HepG2 (cell line): ENCODE data around the gene FAM234B. TPM values are rescaled to one million over a fixed set of nuclear protein-coding genes. Genes with fewer than 3 reads are reported as not detected.

Experiments used
- ATAC-seq: fragments of 200-7000 bp; cut with Tn5 transposase; 3 replicates; pipeline ENCODE4 v1.9.1; 2020; ENCODE audit warnings: mild to moderate bottlenecking, moderate library complexity
- BruUV-seq: library from RNA; stranded (reverse); fragments of 400-500 nt; replicated peaks from 2 replicates; lab custom pipeline; 2021; lab: Mats Ljungman, UMichigan
- CTCF ChIA-PET: fragments of 300-600 bp; formaldehyde crosslinking; extraction: SDS; loops from one replicate; lab custom pipeline; 2021; ENCODE audit warnings: low total read pairs, inconsistent platforms, low intra/inter-chr PET ratio; lab: Yijun Ruan, JAX
- POLR2A ChIA-PET: fragments of 350-600 bp; sonication (Branson Sonifier 250); formaldehyde crosslinking; loops from one replicate; lab custom pipeline; 2020; ENCODE audit warnings: antibody characterized with exemption, inconsistent platforms; lab: Yijun Ruan, JAX
- DNase-seq: peaks from one replicate; pipeline ENCODE4 v3.0.0-alpha.2; 2015; ENCODE audit warnings: low spot score
- FAIRE-seq: peaks from 3 replicates; lab custom pipeline; 2011; peaks lifted over from hg19 to GRCh38; lab: Jason Lieb, UNC
- H2AFZ ChIP-seq: one replicate; pipeline ENCODE4 v1.6.1; 2011; ENCODE audit warnings: low read length, inconsistent platforms
- H3K27ac ChIP-seq: fragments of 300-600 bp; 3 replicates; pipeline ENCODE4 v1.8.0; 2011; ENCODE audit warnings: mixed run types, mild to moderate bottlenecking, mixed read lengths, low read length, inconsistent platforms; ENCODE audit not compliant: insufficient read depth; ENCODE audit errors: extremely low read length
- H3K27me3 ChIP-seq, 2 experiments: fragments of 200-600 bp in 1 of 2; 2 replicates in 1 of 2; 3 replicates in 1 of 2; pipeline versions ENCODE4 v1.6.0 to v1.8.0; 2011; ENCODE audit warnings: low read length in 2 of 2, mild to moderate bottlenecking in 2 of 2, moderate library complexity in 2 of 2, inconsistent platforms in 1 of 2; ENCODE audit not compliant: insufficient read depth in 2 of 2, control insufficient read depth in 1 of 2
- H3K36me3 ChIP-seq, 2 experiments: fragments of 200-600 bp in 1 of 2; replicated peaks in 1 of 2; 2 replicates in 1 of 2; 3 replicates in 1 of 2; pipeline versions ENCODE4 v1.5.1 to v1.8.0; 2011; ENCODE audit warnings: low read length in 2 of 2, inconsistent platforms in 1 of 2; ENCODE audit not compliant: insufficient read depth in 2 of 2, control insufficient read depth in 1 of 2
- H3K4me1 ChIP-seq: 2 replicates; pipeline ENCODE4 v1.5.1; 2012; ENCODE audit warnings: low read length, inconsistent platforms; ENCODE audit not compliant: insufficient read depth
- H3K4me2 ChIP-seq: 2 replicates; pipeline ENCODE4 v1.6.0; 2011; ENCODE audit warnings: low read depth, low read length, inconsistent platforms
- H3K4me3 ChIP-seq, 3 experiments: fragments of 200-600 bp in 1 of 3; sonication (generic), shearing (Covaris generic) in 1 of 3; replicated peaks in 1 of 3; 2 replicates each; pipeline ENCODE4 v1.5.1; 2011 to 2016; ENCODE audit warnings: low read length in 3 of 3, inconsistent platforms in 2 of 3, low read depth in 2 of 3, mild to moderate bottlenecking in 2 of 3, control low read depth in 1 of 3, mixed read lengths in 1 of 3; ENCODE audit not compliant: insufficient read depth in 1 of 3
- H3K79me2 ChIP-seq: one replicate; pipeline ENCODE4 v1.6.1; 2011; ENCODE audit warnings: low read length, inconsistent platforms; ENCODE audit not compliant: insufficient read depth
- H3K9ac ChIP-seq: 2 replicates; pipeline ENCODE4 v1.6.0; 2011; ENCODE audit warnings: mild to moderate bottlenecking, low read depth, low read length, inconsistent platforms; ENCODE audit not compliant: insufficient read depth
- H3K9me3 ChIP-seq: 2 replicates; pipeline ENCODE4 v1.5.1; 2012; ENCODE audit warnings: mild to moderate bottlenecking, low read length
- H4K20me1 ChIP-seq: 2 replicates; pipeline ENCODE4 v1.6.0; 2011; ENCODE audit warnings: inconsistent platforms, mild to moderate bottlenecking, low read length, moderate library complexity; ENCODE audit not compliant: insufficient read depth
- CEBPB ChIP-seq: IDR thresholded peaks from 2 replicates; pipeline ENCODE4 v1.6.1; 2011; ENCODE audit warnings: low read depth, low read length, improper control_type of control experiment, borderline replicate concordance
- ETV5 ChIP-seq: IDR thresholded peaks from 2 replicates; pipeline ENCODE4 v1.6.1; 2018; ENCODE audit warnings: missing biosample characterization, missing genetic modification reagents, inconsistent platforms, borderline replicate concordance
- HOXA3 ChIP-seq: sonication (generic); formaldehyde crosslinking; IDR thresholded peaks from 2 replicates; pipeline ENCODE4 v1.5.0; 2020; ENCODE audit warnings: missing genetic modification reagents
- ONECUT2 ChIP-seq: sonication (generic); formaldehyde crosslinking; IDR thresholded peaks from 2 replicates; pipeline ENCODE4 v1.4.0; 2020; ENCODE audit warnings: missing genetic modification reagents
- ZBTB7A ChIP-seq: sonication (generic); formaldehyde crosslinking; IDR thresholded peaks from 2 replicates; pipeline ENCODE4 v1.8.0; 2022; ENCODE audit warnings: mild to moderate bottlenecking, missing genetic modification reagents
- ZNF234 ChIP-seq: sonication (generic); formaldehyde crosslinking; conservative IDR thresholded peaks from 2 replicates; pipeline ENCODE4 v1.5.1; 2020; ENCODE audit warnings: mild to moderate bottlenecking, missing genetic modification reagents
- ZNF768 ChIP-seq: sonication (generic); formaldehyde crosslinking; IDR thresholded peaks from 2 replicates; pipeline ENCODE4 v1.4.0; 2020; ENCODE audit warnings: missing genetic modification reagents
- ZNF792 ChIP-seq: IDR thresholded peaks from 2 replicates; pipeline ENCODE4 v1.6.1; 2016
- WGBS: methylation state at CpG from one replicate; pipeline ENCODE4 v1.1.6; 2017; ENCODE audit warnings: low lambda C conversion rate; 5-methylcytosine and 5-hydroxymethylcytosine counted together
- in situ Hi-C: cut with HindIII; loops from 2 replicates; pipeline ENCODE4 v1.10.0; 2017; ENCODE audit warnings: low pct_unique_long_range_greater_than_20kb; ENCODE audit not compliant: extremely low pct_ligation_motif_present
- intact Hi-C: fragments of 100-400 bp; cut with micrococcal nuclease; formaldehyde crosslinking; loops from one replicate; pipeline ENCODE4 v1.10.0; 2022; ENCODE audit not compliant: unreplicated experiment
- polyA plus RNA-seq, 8 experiments: library from polyadenylated mRNA; depleted of rRNA in 3 of 8; stranded (reverse) in 7 of 8; unstranded in 1 of 8; fragments of >200 nt; fragmentation: Illumina TruSeq in 4 of 8; extraction: Trizol in 4 of 8; gene quantifications; 2 replicates each; pipeline versions ENCODE4 v1.2.1 to v1.2.3, GENCODE V29; 2011 to 2016; ENCODE audit warnings: low read depth in 4 of 8, missing spikeins in 1 of 8, mixed read lengths in 1 of 8; ENCODE audit not compliant: insufficient read depth in 1 of 8
- total RNA-seq, 5 experiments: library from RNA; depleted of rRNA; stranded (reverse); fragments of >200 nt; fragmentation: Illumina TruSeq; extraction: Trizol; gene quantifications; 2 replicates each; pipeline ENCODE4 v1.2.3, GENCODE V29; 2016; ENCODE audit warnings: low read depth in 1 of 5
- TF ChIP-seq, protein P1 (sequence below): IDR thresholded peaks from 2 replicates; pipeline ENCODE4 v1.6.1; 2016; ENCODE audit warnings: mild to moderate bottlenecking
- TF ChIP-seq, protein P2 (sequence below), 2 experiments: fragments of 450-650 bp in 1 of 2; sonication (generic) in 1 of 2; formaldehyde crosslinking in 1 of 2; IDR thresholded peaks; 2 replicates each; pipeline versions ENCODE4 v1.6.1 to v1.8.0; 2016 to 2022; ENCODE audit warnings: antibody characterized with exemption in 1 of 2, mild to moderate bottlenecking in 1 of 2, missing genetic modification reagents in 1 of 2
- TF ChIP-seq, protein P3 (sequence below): sonication (generic); formaldehyde crosslinking; IDR thresholded peaks from 2 replicates; pipeline ENCODE4 v1.5.0; 2020; ENCODE audit warnings: missing genetic modification reagents

FAM234B gene
- total and polyA plus RNA-seq, 2 of the 13 experiments (the other 11 are each of a cell fraction or from before 2014, with no cell fraction given) = 7.8 to 13.8 TPM

DNA sequence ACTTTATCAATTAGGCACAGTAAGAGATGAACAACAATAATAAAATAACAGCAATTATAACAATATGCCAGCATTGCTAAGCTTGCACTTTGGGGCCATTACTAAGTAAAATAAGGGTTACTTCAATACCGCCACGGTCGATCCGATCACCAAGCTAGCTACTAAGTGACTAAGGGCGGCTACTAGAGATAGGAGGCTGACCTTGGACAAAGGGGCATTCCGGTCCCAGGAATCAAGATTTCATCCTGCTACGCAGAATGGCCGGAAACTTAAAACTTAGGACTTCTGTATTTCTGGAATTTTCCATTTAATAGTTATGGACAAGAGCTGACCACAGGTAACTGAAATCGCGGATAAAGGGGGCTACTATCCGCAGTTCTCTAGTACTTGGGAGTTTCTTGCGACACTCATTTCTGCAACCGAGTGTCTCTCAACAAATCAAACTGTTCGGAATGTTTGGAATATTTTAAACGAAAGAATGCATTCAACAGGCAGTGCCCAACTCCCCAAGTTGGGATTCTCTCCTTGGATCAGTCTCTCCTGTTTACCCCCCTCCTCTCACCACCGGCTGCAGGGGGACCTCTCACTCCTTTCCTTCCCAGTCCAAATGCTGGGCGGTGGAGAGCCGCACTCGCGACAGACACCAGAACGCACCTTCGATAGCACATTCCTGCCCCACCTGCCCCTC lies 44.8 kb upstream of the FAM234B start:
- peak; percentile 28 for ATAC-seq
- peaks cover 6% of the 10 kb centered on the region for H3K79me2 ChIP-seq
- FAIRE-seq = peak; percentile 75
- H3K9ac ChIP-seq = peak overlapping the region; percentile 80
- H3K4me2 ChIP-seq = peak overlapping the region; percentile 82
- intact Hi-C loops = no loop called here
- DNase-seq = peak; percentile 36
- CTCF ChIA-PET = no interaction called here
- H3K4me3 ChIP-seq = peak overlapping the region; percentile 66 to 85 (median 84)
- no peaks in the 10 kb centered on the region; a peak in 1 of 5 replicates for H3K27me3 ChIP-seq
- peaks cover 27% of the 10 kb centered on the region for H3K4me1 ChIP-seq
- in situ Hi-C loops = no loop called here
- peaks cover 4% of the 10 kb centered on the region; the same call in 1 of the 2 replicates for H4K20me1 ChIP-seq
- no peaks in the 10 kb centered on the region for H3K9me3 ChIP-seq
- TSS peak; percentile 52 for BruUV-seq
- H2AFZ ChIP-seq = no peak overlapping the region
- peak overlapping the region; percentile 52 for H3K27ac ChIP-seq
- under 1% methylated on average over 22 of the region's 22 CpGs for WGBS
- H3K36me3 ChIP-seq = peaks cover 0 to 5% of the 10 kb centered on the region in 2 experiments; a peak in 1 of 5 replicates
- POLR2A ChIA-PET = no interaction called here
- TF ChIP-seq, protein P1, sequence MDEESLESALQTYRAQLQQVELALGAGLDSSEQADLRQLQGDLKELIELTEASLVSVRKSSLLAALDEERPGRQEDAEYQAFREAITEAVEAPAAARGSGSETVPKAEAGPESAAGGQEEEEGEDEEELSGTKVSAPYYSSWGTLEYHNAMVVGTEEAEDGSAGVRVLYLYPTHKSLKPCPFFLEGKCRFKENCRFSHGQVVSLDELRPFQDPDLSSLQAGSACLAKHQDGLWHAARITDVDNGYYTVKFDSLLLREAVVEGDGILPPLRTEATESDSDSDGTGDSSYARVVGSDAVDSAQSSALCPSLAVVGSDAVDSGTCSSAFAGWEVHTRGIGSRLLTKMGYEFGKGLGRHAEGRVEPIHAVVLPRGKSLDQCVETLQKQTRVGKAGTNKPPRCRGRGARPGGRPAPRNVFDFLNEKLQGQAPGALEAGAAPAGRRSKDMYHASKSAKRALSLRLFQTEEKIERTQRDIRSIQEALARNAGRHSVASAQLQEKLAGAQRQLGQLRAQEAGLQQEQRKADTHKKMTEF (CRISPR knock-in tag) = 0 out of 2 replicates have a peak, but pooled peaks have one; percentile 23
- TF ChIP-seq, protein P2, sequence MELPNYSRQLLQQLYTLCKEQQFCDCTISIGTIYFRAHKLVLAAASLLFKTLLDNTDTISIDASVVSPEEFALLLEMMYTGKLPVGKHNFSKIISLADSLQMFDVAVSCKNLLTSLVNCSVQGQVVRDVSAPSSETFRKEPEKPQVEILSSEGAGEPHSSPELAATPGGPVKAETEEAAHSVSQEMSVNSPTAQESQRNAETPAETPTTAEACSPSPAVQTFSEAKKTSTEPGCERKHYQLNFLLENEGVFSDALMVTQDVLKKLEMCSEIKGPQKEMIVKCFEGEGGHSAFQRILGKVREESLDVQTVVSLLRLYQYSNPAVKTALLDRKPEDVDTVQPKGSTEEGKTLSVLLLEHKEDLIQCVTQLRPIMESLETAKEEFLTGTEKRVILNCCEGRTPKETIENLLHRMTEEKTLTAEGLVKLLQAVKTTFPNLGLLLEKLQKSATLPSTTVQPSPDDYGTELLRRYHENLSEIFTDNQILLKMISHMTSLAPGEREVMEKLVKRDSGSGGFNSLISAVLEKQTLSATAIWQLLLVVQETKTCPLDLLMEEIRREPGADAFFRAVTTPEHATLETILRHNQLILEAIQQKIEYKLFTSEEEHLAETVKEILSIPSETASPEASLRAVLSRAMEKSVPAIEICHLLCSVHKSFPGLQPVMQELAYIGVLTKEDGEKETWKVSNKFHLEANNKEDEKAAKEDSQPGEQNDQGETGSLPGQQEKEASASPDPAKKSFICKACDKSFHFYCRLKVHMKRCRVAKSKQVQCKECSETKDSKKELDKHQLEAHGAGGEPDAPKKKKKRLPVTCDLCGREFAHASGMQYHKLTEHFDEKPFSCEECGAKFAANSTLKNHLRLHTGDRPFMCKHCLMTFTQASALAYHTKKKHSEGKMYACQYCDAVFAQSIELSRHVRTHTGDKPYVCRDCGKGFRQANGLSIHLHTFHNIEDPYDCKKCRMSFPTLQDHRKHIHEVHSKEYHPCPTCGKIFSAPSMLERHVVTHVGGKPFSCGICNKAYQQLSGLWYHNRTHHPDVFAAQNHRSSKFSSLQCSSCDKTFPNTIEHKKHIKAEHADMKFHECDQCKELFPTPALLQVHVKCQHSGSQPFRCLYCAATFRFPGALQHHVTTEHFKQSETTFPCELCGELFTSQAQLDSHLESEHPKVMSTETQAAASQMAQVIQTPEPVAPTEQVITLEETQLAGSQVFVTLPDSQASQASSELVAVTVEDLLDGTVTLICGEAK (IDR thresholded peaks at IDR 0.05) = no peak
- TF ChIP-seq, protein P2 (CRISPR knock-in tag; IDR thresholded peaks at IDR 0.05) = 0 out of 2 replicates have a peak, but pooled peaks have one; percentile 18
- TF ChIP-seq ZNF768 (peak; percentile 13; the same call in 1 of the 2 replicates), ZNF792 (CRISPR knock-in tag) (peak; percentile 100), ONECUT2 (CRISPR knock-in tag) (no peak), HOXA3 (CRISPR knock-in tag) (0 out of 2 replicates have a peak, but pooled peaks have one; percentile 4), ZBTB7A (0 out of 2 replicates have a peak, but pooled peaks have one; percentile 50), ETV5 (CRISPR knock-in tag) (peak; percentile 37; the same call in 1 of the 2 replicates), CEBPB (0 out of 2 replicates have a peak, but pooled peaks have one; percentile 10), ZNF234 (0 out of 2 replicates have a peak, but pooled peaks have one; percentile 57)
- TF ChIP-seq, protein P3, sequence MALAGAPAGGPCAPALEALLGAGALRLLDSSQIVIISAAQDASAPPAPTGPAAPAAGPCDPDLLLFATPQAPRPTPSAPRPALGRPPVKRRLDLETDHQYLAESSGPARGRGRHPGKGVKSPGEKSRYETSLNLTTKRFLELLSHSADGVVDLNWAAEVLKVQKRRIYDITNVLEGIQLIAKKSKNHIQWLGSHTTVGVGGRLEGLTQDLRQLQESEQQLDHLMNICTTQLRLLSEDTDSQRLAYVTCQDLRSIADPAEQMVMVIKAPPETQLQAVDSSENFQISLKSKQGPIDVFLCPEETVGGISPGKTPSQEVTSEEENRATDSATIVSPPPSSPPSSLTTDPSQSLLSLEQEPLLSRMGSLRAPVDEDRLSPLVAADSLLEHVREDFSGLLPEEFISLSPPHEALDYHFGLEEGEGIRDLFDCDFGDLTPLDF (CRISPR knock-in tag) = no peak
